B cell (primary cell): ENCODE measurements around the gene HAGHL.

ENCODE experiments used
- EZH2 ChIP-seq: IDR thresholded peaks from 2 replicates; pipeline ENCODE4 v1.6.1; 2012; ENCODE audit warnings: borderline replicate concordance, low read depth, mild to moderate bottlenecking, moderate library complexity, low read length; ENCODE audit not compliant: insufficient read depth, poor library complexity, severe bottlenecking
- TF ChIP-seq, protein P1 (sequence below): fragments of 200-600 bp; IDR thresholded peaks from one replicate; pipeline ENCODE4 v1.8.0; 2022; ENCODE audit warnings: antibody characterized with exemption, mild to moderate bottlenecking

DNA sequence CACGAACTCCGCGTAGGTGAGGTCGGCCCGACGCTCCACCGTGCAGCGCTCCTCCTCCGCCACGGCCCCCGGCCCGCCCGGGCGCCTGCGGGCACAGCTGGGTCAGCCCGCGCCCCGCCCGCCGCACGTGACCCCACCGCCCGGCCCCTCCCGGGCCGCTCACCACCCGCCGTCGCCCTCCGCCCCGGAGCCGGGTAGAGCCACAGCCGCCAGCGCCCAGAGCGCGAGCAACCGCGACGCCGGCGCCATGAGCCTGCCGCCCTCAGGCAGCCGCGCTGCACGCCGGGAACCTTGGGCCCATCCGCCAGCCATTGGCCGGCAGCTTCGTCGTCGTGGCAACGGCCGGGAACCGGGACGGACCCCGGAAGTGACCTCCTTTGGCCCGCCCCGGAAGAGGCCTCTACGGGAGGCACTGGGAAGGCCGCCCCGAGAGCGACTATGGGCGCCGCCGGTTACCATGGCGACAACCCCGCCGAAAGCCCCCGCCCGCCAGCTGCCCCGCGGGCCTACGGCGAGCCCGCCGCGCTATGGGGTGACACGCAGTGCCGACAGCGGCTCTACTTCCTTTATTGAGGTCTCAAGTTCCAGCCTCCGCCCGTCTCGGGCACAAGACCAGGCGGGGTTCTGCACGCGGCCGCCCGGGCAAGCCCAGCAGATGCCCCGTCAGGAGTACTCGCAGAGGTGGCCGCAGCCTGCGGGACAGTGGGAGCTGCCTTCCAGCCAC is 42.7 kb upstream of the HAGHL start, which contains the start of gene JMJD8:
- TF ChIP-seq, protein P1, sequence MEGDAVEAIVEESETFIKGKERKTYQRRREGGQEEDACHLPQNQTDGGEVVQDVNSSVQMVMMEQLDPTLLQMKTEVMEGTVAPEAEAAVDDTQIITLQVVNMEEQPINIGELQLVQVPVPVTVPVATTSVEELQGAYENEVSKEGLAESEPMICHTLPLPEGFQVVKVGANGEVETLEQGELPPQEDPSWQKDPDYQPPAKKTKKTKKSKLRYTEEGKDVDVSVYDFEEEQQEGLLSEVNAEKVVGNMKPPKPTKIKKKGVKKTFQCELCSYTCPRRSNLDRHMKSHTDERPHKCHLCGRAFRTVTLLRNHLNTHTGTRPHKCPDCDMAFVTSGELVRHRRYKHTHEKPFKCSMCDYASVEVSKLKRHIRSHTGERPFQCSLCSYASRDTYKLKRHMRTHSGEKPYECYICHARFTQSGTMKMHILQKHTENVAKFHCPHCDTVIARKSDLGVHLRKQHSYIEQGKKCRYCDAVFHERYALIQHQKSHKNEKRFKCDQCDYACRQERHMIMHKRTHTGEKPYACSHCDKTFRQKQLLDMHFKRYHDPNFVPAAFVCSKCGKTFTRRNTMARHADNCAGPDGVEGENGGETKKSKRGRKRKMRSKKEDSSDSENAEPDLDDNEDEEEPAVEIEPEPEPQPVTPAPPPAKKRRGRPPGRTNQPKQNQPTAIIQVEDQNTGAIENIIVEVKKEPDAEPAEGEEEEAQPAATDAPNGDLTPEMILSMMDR = no peak
- no peak for TF ChIP-seq EZH2
